DMS 273 treated with DMSO at 0.1 percent for 48 hours (cell line): ENCODE results near the gene OR2B6.
"Not testable (repeated sequence)": the region's sequence is repeated elsewhere in the genome, so short reads cannot be mapped to it uniquely, and the experiment has no call there.

Experiments
- DNase-seq: peaks from one replicate; lab custom pipeline; 2025; lab: John Stamatoyannopoulos, UW

Gene OR2B6

GRCh38 chr6:27956941-27957340 lies at the start of gene OR2B6:
Gene OR2B6, plus strand, starts transcription at chr6:27957241. Its CDS starts 0 bp downstream, at chr6:27957241.
- no peak for DNase-seq

DNA sequence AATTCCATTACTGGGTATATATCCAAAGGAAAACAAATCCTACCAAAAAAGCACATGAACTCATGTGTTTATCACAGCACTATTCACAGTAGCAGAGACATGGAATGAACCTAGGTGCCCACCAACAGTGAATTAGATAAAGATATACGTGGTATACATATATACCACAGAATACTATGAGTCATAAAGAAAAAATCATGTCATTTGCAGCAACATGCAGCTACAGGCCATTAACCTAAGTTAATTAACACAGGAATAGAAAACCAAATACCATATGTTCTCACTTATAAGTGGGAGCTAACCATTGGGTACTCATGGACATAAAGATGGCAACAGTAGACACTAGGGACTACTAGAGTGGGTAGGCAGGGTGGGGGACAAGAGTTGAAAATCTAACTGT lies 49.0 kb upstream of the OR2B6 start:
- no peak for DNase-seq

- DNase-seq, result no peak
Observed at GRCh38 chr6:27911956-27912446, 45.0 kb upstream of the OR2B6 start, which contains the start of gene OR2B2. Gene OR2B2, minus strand, starts transcription at chr6:27912396. Its CDS starts 77 bp downstream, at chr6:27912319.

DNA sequence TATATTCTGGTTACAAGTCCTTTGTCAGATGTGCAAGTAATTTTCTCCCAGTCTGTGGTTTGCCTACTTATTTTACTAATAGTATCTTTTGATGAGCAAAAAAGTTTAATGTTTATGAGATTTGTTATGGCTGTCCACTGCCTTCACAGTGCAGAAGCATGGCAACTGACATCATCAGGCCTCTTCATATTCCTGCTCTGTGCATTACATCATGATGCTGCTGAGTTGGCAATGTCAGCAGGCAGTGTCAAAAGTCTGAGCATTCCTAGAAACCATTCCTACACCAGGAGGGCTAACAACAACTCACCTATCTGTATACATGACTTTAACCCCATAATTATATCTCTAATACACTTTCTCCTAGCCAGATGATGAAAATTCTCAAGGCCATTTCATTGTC lies 34.1 kb upstream of the OR2B6 start:
- no peak for DNase-seq

DNA sequence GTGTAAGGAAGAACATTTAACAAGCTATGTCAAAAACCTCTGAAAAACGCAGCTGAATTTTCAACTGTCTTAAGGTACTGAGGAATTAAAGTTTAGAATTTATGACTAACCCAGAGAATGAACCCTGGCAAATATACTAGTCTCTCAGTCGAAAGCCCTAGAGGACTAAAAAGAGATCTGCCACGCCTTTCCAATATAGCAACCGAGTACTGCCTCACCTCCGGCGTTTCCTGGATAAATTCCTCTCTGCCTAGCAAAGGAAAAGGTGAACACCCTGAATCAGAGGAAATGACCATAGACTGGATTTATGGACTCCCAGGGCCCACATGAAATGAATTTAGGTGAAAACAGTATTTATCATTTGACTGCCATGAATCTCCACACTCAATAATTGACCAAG lies 32.9 kb upstream of the OR2B6 start:
- DNase-seq, result no peak

DNA sequence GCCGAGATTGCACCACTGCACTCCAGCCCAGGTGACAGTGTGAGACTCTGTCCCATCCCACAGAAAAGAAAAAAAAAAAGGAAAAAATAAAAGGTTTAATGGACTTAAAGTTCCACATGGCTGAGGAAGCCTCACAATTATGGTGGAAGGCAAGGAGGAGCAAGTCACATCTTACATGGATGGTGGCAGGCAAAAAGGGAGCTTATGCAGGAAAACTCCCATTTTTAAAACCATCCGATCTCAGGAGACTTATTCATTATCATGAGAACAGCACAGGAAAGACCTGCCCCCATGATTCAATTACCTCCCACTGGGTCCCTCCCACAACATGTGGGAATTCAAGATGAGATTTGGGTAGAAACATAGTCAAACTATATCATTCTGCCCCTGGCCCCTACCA lies 29.0 kb upstream of the OR2B6 start:
- DNase-seq, result not testable (repeated sequence)

GRCh38 chr6:27929930-27930329 lies 27.1 kb upstream of the OR2B6 start:
- DNase-seq, result not testable (repeated sequence)

DNA sequence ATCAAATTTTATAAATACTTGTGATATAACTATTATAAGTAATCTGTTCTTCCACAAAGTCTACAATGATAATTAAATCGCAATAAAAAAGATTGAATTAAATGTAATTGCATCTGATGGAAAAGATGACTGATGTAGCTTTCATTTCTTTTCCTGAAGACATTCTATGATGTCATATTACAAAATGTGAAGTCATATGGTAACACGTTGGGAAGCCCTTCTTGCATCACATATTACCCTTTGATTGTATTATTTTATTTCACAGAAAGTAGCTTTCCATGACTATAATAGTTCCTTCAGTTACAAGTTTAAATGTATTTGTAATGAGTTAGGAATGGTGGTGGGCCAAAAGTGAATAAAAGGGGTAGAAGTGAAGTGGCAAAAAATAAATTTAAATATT lies 25.8 kb upstream of the OR2B6 start:
- DNase-seq, result no peak

GRCh38 chr6:27940766-27941165 lies 16.3 kb upstream of the OR2B6 start:
- DNase-seq, result no peak

DNA sequence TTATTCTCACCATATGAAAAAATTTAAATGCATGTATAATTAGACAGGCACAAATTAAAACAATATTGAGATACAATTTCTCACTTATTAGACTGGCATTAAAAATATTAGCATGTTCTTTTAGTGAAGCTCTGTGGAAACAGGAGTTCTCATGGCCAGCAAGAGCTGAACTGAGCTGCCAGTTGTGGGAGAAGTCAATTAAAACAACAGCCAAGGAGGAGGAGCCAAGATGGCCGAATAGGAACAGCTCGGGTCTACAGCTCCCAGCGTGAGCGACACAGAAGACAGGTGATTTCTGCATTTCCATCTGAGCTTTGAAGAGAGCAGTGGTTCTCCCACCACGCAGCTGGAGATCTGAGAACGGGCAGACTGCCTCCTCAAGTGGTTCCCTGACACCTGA lies 14.0 kb upstream of the OR2B6 start:
- DNase-seq, result not testable (repeated sequence)

GRCh38 chr6:27948237-27948636 lies 8.8 kb upstream of the OR2B6 start:
- no peak for DNase-seq

- no peak for DNase-seq
Observed at GRCh38 chr6:27951040-27951439, 6.0 kb upstream of the OR2B6 start.

DNA sequence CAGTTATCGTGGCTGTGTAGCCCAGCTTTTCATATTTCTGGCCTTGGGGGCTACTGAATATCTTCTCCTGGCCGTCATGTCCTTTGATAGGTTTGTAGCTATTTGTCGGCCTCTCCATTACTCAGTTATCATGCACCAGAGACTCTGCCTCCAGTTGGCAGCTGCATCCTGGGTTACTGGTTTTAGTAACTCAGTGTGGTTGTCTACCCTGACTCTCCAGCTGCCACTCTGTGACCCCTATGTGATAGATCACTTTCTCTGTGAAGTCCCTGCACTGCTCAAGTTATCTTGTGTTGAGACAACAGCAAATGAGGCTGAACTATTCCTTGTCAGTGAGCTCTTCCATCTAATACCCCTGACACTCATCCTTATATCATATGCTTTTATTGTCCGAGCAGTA lies 475 bp downstream of the OR2B6 start:
- no peak for DNase-seq

DNA sequence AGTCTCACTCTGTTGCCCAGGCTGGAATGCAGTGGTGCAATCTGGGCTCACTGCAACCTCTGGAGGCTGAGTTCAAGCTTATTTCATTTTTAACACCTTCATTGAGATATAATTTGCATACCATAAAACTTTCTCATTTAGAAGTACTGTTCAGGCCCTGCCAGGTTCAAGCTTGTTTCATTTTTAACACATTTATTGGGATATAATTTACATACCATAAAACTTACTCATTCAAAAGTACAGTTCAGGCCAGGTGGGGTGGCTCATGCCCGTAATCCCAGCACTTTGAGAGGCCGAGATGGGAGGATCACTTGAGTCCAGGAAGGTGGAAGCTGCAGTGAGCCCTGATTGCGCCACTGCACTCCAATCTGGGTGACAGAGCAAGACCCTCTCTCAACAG lies 5.5 kb downstream of the OR2B6 start:
- DNase-seq, result no peak

- no peak for DNase-seq
Observed at GRCh38 chr6:27966044-27966443, 9.0 kb downstream of the OR2B6 start.

- no peak for DNase-seq
Observed at GRCh38 chr6:27966816-27967426, 9.9 kb downstream of the OR2B6 start.

DNA sequence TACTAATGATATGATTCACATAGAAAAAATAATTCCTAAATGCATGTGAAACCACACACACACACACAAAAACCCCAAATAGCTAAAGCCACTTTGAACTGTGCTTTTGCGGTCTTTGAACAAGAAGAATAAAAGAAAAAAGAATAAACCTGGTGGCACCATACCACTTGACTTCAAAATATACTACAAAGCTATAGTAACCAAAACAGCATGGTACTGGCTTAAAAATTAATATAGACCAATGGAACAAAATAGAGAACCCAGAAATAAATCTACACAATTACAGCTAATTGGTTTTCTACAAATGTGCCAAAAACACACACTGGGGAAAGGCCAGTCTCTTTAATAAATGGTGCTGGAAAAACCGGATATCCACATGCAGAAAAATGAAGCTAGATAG lies 13.4 kb downstream of the OR2B6 start:
- no peak for DNase-seq

- no peak for DNase-seq
Observed at GRCh38 chr6:27972750-27973149, 15.7 kb downstream of the OR2B6 start.

DNA sequence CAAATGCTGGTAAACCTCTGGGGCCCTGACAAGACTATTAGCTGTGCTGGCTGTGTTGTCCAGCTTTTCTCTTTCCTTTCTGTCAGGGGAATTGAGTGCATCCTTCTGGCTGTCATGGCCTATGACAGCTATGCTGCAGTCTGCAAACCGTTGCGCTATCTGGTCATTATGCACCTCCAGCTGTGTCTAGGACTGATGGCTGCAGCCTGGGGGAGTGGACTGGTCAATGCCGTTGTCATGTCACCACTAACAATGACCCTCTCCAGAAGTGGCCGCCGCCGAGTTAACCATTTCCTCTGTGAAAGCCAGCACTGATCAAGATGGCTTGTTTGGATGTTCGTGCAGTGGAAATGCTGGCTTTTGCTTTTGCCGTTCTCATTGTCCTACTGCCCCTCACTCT lies 20.3 kb downstream of the OR2B6 start:
- no peak for DNase-seq

- DNase-seq, result no peak
Observed at GRCh38 chr6:27978705-27979104, 21.7 kb downstream of the OR2B6 start.

DNA sequence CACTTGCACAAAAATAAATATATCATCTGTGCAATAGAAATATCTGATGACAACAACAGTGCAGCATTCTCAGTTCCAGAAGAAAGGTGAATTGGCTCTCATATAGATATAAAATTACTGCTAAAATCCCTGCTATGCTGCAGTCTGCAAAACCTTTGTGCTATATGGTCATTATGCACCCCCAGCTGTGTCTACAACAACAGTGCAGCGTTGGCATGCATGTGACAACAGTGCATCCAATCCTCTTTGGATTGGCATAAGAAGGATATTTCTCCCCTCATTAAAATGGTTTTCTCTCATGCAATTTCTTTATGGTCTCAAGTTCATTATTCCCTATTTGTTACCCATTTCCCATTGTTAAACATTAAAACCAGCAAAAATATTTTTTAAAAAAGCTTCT lies 23.1 kb downstream of the OR2B6 start:
- no peak for DNase-seq

GRCh38 chr6:27986928-27987725 lies 30.1 kb downstream of the OR2B6 start:
- no peak for DNase-seq

DNA sequence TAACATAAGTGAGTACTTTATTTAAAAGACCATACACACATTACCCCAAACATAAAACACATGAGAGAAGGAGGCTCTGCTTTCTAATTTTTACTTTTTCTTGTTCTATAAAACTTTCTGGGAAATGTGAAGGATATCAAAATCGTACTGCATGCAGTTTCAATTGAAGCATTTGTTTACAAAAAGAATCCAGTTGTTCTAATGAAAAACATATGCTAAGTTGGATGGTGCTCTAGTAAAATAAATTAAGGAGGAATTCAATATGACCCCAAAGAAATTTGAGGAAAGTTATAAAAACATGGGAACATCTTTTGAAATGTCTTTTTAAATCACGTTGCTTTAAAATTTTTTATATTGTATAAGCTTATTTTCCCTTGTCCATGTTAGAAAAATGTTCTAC lies 37.6 kb downstream of the OR2B6 start:
- no peak for DNase-seq
